ENCODE results near the gene HCFC2.

GRCh38 chr12:104023710-104024109, 40.6 kb upstream of the HCFC2 start:
- TF ChIP-seq RBBP5 (IDR thresholded peaks at IDR 0.05; ENCODE audit: borderline replicate concordance, insufficient read depth, low read length, poor library complexity, severe bottlenecking) (no peak), CBX8 (IDR thresholded peaks at IDR 0.05; ENCODE audit: borderline replicate concordance, extremely low read depth, low read depth, low read length, poor library complexity, severe bottlenecking) (no peak), KLF10 (CRISPR knock-in tag; IDR thresholded peaks at IDR 0.05) (no peak), SREBF2 (CRISPR knock-in tag; IDR thresholded peaks at IDR 0.05) (no peak), EZH2 (IDR thresholded peaks at IDR 0.05; ENCODE audit: borderline replicate concordance, low read depth, low read length) (no peak), SIN3A (IDR thresholded peaks at IDR 0.05; ENCODE audit: borderline replicate concordance in 2 of 2, control insufficient read depth in 1 of 2, low read depth in 2 of 2, low read length in 2 of 2) (no peak), RAD51 (IDR thresholded peaks at IDR 0.05; ENCODE audit: borderline replicate concordance, low read depth) (no peak), SETDB1 (IDR thresholded peaks at IDR 0.05; ENCODE audit: low read length) (no peak), ZFP36 (IDR thresholded peaks at IDR 0.05; ENCODE audit: low read depth, low read length, partially characterized antibody) (no peak), ZNF175 (CRISPR knock-in tag; IDR thresholded peaks at IDR 0.05; ENCODE audit: low read depth) (no peak), STAT5B (CRISPR knock-in tag; IDR thresholded peaks at IDR 0.05) (no peak), ZNF77 (CRISPR knock-in tag; IDR thresholded peaks at IDR 0.05) (no peak)
- TF ChIP-seq, protein P1, sequence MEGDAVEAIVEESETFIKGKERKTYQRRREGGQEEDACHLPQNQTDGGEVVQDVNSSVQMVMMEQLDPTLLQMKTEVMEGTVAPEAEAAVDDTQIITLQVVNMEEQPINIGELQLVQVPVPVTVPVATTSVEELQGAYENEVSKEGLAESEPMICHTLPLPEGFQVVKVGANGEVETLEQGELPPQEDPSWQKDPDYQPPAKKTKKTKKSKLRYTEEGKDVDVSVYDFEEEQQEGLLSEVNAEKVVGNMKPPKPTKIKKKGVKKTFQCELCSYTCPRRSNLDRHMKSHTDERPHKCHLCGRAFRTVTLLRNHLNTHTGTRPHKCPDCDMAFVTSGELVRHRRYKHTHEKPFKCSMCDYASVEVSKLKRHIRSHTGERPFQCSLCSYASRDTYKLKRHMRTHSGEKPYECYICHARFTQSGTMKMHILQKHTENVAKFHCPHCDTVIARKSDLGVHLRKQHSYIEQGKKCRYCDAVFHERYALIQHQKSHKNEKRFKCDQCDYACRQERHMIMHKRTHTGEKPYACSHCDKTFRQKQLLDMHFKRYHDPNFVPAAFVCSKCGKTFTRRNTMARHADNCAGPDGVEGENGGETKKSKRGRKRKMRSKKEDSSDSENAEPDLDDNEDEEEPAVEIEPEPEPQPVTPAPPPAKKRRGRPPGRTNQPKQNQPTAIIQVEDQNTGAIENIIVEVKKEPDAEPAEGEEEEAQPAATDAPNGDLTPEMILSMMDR (IDR thresholded peaks at IDR 0.05 in 2 of 3, conservative IDR thresholded peaks at IDR 0.05 in 1 of 3; ENCODE audit: insufficient read depth in 2 of 3, low read depth in 1 of 3, low read length in 3 of 3) = no peak
